Activated CD4-positive, alpha-beta T cell treated with anti-CD3 and anti-CD28 coated beads for 48 hours (primary cell): ENCODE data around the gene MUL1.
"Not testable (repeated sequence)": the region's sequence is repeated elsewhere in the genome, so short reads cannot be mapped to it uniquely, and the experiment has no call there.

Experiments
- DNase-seq: peaks from one replicate; pipeline ENCODE4 v3.0.0-alpha.2; 2020

MUL1 gene

DNA sequence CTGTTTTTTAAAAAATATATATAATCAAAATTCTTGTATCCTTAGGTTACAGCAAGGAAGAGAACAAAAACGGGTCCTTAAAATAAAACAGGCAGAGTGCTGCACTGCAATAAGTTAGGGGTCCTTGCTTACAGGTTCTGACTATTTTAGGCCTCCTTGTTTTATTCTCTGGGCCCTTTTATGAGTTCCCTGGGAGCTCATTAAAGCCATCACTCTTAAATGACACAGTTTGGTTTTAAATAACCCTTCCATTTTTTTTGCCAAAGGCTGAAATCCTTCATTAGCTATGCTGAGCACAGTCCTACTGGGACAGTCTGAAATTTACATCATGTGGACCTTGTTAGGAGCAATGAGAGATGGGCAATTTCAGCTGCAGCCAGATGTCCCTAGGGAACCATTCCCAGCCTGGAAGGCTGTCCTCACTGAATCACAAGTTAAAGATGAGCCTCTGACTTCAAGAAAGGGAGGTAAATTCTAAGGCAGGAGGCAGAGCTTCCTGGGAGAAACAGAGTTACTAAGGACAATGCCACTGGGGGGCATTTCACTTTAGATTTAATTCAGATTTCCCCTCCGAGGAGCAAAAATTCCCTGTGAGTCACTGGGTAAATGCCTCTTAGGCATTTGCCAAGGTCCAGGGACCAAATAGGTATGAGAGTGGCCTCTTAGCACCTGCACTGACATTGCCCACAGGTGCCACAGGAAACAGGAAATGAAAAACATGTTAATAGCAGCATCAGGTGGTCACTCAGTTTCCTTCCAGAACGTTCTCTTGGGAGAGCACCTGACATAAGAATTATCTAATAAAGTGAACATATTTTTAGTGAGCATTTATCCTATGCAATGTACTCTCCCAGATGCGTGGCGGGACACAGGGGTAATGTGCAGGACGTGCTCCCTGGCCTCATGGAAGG lies 3.8 kb upstream of the MUL1 start:
- no peak for DNase-seq

DNA sequence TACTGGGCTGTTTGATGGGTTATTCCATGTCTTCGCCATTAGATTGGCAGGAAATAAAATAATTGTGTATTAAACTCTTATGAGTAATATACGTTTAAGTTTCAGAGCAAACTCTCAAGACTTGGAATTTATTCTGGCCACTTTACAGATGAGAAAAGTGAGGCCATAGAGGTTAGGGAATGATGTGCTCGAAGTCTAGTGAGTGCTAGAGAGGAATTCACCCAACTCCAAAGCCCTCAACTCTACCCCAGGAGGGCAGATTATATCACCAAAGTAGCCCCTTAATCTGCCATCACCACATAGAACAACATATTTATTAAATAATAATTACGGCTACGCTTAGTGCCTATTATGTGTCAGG lies 440 bp upstream of the MUL1 start:
- no peak for DNase-seq

DNA sequence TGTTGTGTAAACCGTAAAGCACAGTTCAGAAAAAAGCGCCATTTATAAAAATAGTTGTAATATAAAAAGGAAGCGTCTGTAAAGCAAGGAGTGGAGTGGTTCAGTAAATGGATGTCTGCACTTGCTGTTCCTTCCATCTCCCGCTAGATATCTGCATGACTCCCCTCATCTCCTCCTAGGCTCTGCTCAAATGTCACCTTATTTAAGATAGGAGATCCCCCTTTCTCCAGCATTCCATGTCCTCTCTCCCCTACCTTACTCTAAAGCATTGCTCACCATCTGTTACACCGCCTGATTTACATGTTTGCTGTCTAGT lies 745 bp downstream of the MUL1 start:
- DNase-seq: no peak

DNA sequence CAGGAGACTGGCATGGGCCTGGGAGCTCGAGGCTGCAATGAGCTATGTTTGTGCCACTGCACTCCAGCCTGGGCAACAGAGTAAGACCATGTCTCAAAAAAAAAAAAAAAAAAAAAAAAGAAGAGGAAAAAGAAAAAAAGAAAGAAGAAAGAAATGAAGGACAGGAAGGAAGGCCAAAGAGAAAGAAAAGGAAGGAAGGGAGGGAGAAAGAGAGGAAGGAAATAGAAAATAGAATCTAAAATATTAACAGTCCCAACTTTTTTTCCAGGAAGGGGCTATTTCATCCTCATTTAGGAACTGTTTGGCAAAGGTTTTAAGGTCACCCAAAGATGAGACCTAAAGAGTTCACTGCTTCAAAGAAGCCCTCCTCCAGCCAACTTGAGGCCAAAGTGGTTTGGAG lies 2.5 kb downstream of the MUL1 start:
- no peak for DNase-seq

DNA sequence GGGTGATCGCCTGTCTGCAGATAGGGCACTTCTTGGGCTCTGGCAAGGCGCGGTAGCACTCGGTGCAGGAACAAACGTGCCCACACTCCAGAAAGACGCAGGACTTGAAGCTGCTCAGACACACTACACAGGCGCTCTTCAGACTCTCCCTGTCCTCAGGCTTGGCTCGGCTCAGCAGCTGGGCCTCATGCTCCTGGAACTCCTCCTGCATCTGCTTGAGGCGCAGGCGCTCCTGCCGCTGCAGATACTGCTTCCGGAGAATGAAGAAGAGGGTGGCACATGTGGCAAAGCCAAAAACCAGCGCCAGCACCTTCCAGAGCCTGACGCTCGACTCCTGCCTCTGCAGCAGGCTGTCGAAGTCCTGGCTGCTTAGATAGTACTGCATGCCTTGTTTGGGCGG lies 7.2 kb downstream of the MUL1 start:
- DNase-seq: no peak

DNA sequence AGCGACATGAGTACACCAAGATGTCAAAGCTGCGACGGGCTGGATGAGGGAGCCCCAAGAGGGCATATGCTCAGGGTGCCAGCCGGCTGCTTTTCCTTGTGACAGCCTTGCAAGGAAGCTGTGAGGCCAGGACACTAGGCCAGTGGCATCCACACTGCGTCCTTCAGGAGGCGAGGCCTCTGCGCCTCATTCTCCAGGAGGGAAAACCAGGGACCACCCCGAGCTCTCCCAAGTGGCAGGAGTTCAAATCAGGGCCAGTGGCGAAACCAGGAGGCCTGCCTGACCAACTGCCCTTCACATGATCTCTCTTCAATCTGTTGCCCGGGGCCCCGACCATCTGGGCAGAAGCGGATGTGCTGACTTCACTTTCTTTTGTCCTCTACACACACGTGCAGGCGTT lies 8.2 kb downstream of the MUL1 start:
- DNase-seq: no peak

DNA sequence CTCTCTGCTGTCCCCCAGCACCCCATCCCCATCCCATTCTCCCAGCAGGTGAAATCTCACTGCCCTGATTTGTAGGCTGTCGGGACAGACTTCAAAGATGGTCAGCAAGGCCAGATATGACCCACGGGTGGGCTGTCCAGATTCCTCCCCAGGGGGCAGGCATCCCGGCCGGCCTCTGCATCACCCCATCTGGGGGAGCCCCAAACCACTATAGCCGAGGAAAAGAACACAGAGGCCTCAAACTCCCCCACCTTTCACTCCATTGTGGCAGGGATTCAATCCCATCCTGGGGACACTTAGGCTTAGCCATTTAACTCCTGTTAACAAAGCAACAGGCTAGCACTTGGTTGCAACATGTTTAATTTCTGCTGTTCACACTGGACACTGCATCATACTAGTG lies 8.8 kb downstream of the MUL1 start:
- DNase-seq: no peak

DNA sequence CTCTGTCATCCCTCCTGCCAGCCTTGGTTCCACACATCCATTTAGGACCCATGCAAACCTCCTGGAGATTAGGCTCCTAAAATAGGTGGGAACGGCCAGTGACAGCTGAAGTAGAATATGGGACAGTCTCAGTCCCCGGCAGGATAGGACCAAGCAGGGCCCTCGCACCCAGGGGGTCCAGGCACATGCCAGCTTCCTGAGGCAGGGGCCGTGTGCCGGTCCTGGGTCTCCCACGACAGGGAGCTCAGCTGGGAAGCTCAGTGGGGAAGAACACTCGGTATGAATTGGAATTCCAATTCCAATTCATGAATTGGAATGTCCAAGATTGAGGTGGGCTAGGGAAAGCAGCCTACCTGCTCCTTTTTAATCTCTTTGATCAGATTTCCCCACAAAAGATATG lies 9.8 kb downstream of the MUL1 start:
- no peak for DNase-seq

DNA sequence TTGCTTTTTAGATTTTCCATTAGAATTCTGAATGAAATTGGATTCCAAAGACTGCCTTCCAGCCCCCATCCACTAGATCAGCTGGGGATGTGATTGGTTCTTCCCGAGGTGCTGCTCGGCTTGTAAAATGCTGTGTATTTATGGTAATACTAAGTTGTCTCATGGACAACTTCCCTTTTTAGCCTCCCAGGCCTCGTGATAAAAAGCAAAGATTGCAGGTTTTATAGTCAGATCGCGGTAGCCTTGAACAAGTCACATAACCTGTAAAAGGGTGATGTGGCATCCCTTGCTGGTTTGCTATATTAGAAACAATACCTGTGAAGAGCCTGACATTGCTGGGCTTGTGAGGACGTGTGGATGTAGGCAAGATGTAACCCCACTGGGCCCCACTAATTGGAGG lies 10.4 kb downstream of the MUL1 start:
- DNase-seq: no peak

DNA sequence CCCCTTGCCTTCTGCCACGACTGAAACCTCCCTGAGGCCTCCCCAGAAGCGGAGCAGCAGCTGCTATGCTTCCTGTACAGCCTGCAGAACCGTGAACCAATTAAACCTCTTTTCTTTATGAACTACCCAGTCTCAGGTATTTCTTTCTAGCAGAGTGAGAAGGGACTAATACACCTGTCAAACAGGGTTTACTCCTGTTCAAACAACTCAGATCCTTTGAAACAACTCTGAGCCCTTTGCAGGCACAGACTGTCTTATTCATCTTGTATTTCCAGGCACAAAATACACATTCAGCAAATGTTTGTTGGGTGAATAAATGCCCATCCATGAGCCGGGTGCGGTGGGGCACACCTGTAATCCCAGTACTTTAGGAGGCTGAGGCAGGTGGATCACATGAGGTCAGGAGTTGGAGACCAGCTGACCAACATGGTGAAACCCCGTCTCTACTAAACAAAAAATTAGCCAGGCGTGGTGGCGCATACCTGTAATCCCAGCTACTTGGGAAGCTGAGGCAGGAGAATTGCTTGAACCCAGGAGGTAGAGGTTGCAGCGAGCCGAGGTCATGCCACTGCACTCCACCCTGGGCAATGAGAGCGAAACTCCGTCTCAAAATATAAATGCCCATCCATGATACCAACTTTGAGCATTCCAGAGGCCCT lies 11.1 kb downstream of the MUL1 start:
- DNase-seq: not testable (repeated sequence)

DNA sequence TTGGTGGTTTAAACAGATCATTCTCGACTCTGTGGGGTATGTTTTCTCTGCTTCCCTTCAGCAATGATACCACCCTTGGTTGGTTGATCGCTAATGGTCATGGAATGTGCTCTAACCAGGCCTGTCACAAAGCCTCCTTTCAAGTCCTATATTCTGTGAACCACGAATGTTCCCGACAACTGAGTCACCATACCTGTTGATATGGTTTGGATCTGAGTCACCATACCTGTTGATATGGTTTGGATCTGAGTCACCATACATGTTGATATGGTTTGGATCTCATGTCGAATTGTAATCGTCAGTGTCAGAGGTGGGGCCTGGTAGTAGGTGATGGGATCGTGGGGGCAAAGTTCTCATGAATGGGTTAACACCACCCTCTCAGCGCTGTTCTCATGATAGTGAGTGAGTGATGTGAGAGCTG lies 11.7 kb downstream of the MUL1 start:
- peak; percentile 62 for DNase-seq

DNA sequence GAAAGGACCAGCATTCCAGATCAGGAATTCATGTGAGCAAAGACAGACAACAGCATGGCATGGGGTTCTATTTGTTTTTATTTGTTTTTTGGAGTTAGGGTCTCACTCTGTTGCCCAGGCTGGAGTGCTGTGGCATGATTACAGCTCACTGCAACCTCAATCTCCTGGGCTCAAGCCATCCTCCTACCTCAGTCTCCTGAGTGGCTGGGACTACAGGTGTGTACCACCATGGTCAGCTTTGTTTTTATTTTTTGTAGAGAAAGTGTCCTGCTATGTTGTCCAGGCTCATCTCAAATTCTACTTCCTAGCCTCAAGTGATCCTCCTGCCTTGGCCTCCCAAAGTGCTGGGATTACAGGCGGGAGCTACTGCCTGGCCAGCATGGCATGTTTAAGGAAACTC lies 12.3 kb downstream of the MUL1 start:
- no peak for DNase-seq

DNA sequence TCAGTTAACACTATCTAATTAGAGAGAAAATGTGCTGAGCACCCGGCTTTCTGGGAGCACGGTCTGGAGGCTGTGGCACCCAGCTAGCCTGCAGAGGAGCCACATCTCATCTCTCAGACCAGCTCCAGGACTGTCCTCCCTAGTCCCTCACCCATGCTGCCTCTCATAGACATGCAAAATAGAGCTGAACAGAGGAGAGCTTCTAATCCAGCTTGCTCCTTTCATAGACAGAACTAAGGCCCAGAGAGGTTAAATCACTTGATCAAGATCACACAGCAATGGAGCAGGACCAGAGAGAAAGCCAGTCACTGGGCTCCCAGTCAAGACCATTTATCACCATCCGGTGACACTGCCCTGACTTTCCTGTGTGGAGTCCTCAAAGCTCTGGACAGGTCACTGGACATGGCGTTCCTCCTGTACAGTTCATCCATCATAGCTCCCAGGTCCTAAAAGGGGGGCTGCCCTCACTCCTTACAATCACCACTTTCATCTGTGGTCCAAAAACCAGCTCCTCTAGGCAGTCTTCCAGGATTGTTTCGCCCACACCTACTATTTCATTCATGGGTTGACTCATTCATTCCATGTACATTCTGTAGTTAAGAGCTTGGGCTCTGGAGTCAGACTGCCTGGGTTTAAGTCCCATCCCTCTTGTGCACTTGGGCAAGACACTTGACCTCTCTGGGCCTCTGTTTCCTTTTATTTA lies 13.2 kb downstream of the MUL1 start:
- no peak for DNase-seq

DNA sequence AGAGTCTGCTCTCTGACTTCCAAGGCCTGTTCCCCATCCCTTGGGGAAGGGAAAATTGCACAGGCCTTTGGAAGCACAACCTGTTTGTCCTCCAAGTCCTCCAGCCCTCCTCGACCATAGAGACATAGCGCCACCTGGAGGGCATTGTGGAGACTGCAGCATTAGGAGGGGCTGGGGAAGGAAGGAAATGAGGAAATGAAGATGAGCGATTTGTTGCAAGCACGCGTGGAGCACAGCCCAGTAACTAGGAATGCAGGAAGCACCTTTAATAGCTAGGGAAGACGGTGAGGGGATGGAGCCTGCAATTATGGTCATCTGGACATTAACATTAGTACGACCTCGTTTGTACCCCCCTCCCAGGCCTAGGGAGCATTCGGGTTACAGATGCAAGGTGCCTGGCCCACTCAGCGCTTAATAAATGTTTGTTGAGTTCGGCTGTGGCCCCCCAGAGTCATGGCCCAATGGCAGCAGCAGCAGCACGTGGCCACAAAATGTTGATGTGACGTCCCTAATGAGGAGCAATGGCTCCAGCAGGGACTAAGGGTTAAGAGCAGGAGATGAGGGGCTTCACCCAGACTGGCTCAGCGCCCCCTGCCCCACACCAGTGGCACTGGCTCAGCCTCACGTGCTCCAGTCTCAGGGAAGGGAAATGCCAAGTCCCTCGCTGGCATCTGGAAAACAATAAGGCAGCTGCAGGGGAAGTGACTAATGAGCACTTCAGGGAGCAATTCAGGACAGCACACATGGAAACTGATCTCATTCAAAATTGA lies 13.9 kb downstream of the MUL1 start:
- DNase-seq: peak; percentile 88

DNA sequence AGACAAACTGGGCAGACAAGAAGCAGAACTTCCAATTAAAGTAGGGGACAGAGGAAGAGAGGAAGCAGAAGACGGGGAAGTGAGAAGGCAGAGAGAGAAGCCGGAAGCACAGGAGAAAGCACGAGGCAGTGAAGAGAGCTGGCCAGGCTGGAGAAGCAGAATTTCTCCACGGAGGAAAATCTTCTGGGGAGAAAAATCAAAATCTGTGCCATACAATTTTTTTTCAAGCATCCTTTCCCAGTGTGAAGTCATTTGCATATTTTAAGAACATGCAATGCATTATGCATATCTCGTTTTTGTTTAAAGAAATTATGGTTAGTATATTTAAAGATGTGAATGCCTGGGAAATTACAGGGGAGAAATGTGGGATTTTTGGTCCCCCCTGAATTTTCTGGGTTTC lies 14.6 kb downstream of the MUL1 start:
- DNase-seq: no peak

DNA sequence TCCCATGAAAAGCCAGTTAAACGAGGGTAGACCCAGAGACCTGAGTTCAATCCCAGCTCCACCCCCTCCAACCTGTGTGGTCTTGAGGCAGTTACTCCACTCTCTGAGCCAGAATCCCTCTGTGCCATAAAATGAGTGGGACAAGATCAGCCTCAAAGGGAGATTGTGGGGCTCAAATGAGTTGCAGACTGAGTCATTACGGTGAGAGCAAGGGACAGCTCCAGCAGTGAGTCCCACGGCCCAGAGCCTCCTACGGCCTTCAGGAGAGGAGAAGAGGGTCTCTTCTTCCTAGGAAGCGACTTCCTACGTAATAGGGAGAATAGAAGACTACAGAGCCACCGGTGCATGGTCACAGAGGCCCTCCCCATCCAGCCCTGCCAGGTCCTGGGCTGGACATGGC lies 15.2 kb downstream of the MUL1 start:
- DNase-seq: no peak

DNA sequence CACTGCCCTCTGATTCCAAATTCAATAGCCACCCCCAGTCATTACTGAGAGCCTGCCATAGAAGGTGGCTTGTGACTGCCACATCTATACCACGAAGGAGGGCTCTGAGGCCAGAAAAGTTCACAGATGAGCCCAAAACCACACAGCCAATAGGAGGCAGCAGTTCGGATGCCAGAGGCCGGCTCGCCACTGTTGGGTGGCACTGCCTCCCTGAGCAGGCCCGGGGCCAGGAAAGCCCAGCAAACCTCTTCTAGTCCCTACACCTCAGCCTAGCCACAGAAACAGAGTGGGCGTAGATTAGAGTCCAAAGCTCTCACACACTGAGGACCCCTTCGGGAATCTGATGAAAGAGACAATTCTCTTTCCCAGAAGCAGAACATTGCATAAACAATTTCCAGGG lies 16.1 kb downstream of the MUL1 start:
- no peak for DNase-seq

DNA sequence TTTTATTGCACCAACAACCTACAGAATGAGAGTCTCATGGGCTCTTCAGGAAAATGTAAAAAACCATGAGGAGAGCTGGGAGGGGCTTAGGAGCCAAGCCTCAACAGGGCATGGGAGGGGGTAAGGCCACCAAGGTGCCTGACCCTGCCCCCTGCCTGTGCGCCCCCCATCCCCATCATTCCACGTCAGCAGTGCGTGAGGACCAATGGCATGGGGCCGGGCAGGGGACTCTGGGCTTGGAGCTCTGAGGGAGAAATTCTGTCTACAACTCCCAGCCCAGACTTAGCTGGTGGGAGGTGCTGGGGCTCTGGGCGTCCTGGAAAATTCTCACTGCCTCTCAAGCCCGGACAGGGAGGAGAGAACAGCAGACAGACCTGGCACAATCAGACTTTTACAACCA lies 16.8 kb downstream of the MUL1 start:
- no peak for DNase-seq

DNA sequence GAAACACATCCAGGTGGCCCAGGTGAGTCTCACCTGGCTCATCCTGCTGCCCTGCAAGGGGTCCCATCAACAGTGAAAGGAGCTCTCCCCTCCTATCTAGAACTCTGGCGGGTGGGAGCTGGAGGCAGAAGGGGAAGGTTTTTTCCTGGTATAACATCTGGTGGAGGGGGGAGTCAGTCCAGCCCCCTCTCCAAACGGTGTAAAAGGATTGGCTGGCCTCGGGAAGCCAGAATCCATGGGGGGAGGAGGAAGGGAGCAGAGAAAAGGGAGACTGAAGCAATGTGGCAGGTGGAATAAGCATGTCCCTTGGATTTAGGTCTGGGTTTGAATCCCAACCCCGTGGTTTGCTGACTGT lies 20.7 kb downstream of the MUL1 start:
- no peak for DNase-seq

DNA sequence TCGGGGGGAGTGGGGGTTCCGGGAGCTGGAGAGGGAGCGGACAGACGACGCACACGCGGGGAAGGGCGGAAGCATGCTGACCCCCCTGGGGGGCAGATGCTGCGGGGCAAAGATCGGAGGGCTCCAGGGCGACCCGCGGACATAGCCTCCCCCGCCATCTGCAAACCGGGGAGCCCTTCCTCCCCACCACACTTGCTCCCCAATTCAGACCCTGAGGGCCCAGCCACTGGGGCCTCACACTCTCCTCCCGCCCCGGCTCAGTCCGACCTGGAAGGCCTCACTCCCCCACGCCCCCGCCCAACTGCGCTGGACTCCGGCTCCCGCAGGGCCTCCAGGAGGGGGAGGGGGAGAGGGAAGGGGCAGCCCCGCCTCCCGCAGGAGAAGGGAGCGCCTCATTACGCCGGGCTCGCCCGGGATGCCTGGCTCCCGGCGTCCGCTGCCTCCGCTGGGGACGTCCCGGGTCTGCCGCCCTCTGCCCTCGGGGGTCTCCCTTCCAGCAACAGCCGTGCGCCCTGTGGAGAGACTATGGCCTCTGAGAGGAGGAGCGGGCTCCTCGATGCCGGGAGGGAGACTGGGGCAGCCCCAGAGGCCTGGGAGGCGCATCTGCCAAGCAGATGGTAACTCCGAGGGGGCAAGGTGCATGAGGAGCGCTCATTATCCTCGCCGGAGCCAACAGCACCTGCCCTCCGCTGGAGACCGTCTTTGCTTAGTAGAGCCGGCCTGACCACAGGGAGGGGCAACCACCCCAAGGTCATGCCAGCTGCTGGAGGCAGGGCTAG lies 21.3 kb downstream of the MUL1 start:
- DNase-seq: no peak

DNA sequence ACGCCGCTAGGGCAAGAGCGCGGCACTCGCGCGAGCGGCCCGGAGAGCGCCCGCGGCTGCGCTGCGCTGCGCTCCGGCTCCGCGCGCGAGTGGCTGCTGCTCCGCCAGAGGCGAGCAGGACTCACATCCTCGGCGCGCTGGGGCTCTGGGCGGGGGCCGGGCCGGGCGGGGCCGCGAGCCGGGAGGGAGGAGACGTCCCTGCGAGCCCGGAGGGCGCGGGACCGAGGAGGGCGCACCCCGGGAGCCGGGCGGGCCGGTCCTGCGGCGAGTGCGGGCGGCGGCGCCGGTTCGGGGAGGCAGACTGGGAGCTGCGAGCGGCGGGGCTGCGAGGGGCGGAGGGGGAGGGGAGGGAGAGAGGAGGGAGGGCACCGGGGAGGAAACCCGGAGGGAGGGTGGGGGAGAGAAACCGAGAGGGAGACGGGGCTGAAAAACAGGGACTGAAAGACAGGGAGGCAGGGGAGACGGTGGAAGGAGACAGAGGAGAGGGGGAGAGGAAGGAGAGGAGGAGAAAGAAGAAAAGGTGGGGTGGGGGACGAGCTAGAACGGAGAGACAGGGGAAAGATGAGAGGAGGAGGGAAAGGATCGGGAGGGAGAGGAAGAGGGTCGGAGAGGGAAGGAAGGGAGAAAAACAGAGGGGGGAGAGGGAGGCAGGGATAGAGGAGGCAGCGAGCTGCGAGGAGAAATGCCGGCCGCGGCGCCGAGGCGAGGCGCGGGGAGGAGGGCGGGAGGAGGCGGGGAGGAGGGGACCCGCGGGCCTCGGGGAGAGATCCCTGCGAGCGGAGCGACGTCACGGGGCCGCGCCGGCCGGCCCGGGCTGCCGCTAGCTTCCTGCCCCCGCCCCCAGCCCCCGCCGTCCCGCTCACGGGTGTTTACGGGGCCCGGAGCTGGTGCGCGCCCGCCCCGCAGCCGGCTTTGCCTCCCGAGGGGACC lies 22.2 kb downstream of the MUL1 start, which contains the start of gene CAMK2N1:
Gene CAMK2N1 (minus strand): TSS at position 684 of the 930 bp plus-strand sequence. CDS start 831 bp downstream, outside the sequence.
- peak; percentile 52 for DNase-seq
